AG09309 (cell line): ENCODE measurements around the gene ST3GAL5.

Source experiments
- DNase-seq: peaks from one replicate; pipeline ENCODE4 v3.0.0-alpha.2; 2010; ENCODE audit warnings: low read depth
- H3K4me3 ChIP-seq: 2 replicates; pipeline ENCODE4 v1.5.1; 2011; ENCODE audit warnings: mild to moderate bottlenecking, low read depth, low read length, moderate library complexity; ENCODE audit not compliant: control insufficient read depth
- TF ChIP-seq, protein P1 (sequence below): IDR thresholded peaks from 2 replicates; pipeline ENCODE4 v1.5.1; 2011; ENCODE audit warnings: mild to moderate bottlenecking, low read depth, low read length, inconsistent platforms; ENCODE audit not compliant: insufficient read depth, control insufficient read depth; ENCODE audit errors: missing control alignments

Gene ST3GAL5

DNA sequence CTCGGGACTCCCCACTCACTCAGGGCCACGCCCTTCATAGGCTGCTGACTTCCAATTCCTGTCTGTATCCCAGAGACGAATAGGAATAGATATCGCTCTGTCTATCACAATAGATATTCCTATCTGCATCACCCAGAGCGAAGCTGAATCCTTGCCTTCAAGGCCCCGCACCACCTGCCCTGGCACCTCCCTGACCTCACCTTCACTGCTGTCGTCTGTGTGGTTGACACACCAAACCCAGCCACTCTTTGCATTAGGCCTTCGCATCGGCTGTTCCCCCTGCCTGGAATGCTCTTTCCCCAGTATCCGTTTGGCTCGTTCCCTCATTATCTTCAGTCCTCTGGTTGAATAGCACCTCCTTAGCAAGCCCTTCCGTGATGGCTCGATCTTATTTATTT lies 91.5 kb downstream of the ST3GAL5 start:
- TF ChIP-seq, protein P1, sequence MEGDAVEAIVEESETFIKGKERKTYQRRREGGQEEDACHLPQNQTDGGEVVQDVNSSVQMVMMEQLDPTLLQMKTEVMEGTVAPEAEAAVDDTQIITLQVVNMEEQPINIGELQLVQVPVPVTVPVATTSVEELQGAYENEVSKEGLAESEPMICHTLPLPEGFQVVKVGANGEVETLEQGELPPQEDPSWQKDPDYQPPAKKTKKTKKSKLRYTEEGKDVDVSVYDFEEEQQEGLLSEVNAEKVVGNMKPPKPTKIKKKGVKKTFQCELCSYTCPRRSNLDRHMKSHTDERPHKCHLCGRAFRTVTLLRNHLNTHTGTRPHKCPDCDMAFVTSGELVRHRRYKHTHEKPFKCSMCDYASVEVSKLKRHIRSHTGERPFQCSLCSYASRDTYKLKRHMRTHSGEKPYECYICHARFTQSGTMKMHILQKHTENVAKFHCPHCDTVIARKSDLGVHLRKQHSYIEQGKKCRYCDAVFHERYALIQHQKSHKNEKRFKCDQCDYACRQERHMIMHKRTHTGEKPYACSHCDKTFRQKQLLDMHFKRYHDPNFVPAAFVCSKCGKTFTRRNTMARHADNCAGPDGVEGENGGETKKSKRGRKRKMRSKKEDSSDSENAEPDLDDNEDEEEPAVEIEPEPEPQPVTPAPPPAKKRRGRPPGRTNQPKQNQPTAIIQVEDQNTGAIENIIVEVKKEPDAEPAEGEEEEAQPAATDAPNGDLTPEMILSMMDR: no peak
- no peak for DNase-seq
- H3K4me3 ChIP-seq: no peak overlapping the region

DNA sequence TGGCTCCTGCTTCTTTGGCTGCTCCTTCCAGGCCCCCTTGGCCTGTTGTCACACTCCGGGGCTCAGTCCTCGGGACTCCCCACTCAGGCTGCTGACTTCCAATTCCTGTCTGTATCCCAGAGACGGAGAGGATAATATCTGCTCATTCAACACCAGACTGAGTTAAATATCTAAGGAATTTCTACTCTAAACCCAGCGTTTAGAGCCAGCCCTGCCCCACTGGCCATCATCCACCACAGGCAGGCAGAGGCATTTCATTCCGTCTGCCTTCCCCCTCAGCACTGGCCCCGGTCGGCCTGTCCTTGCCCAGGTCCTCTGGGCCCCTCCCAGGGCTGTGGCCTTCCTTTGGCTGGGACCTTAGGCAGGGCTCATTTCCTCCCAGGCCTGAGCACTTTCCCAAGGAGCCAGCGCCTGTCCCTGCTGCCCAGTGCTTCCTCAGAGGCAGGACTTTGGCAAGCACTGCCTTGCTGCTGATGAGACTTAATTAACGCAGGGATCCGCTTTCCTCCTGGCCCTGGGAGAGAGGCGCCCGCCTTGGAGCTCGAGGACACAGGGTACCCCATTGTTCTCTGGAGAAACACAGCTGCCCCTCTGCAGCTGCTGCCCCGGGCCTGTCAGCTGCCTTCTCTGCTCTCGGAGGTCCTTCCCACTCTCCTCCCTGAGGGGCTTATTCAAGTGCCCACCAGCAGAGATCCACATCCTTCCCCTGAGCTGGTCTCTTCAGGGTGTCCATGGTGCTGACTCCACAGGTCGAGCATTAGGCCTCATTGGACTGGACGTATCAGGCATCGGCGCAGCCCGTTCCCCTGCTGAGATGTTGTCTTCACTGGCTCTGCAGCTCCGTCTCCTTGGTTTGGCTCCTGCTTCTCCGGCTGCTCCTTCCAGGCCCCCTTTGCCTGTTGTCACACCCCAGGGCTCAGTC lies 92.2 kb downstream of the ST3GAL5 start:
- H3K4me3 ChIP-seq: no peak overlapping the region
- TF ChIP-seq, protein P1: no peak
- no peak for DNase-seq

DNA sequence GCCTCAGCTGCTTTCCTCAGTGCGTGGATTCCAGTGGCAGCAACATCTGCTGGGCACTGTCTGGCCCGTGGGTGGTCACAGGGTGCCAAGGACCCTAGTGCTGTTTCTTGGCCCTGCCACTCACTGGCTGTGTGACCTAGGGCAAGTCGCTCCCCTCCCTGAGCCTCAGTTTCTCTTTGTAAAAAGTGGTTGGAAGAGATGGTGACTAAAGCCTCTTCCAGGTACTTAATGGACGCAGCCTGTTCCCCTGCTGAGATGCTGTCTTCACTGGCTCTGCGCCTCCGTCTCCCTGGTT lies 92.8 kb downstream of the ST3GAL5 start:
- TF ChIP-seq, protein P1: no peak
- no peak overlapping the region for H3K4me3 ChIP-seq
- DNase-seq: no peak

DNA sequence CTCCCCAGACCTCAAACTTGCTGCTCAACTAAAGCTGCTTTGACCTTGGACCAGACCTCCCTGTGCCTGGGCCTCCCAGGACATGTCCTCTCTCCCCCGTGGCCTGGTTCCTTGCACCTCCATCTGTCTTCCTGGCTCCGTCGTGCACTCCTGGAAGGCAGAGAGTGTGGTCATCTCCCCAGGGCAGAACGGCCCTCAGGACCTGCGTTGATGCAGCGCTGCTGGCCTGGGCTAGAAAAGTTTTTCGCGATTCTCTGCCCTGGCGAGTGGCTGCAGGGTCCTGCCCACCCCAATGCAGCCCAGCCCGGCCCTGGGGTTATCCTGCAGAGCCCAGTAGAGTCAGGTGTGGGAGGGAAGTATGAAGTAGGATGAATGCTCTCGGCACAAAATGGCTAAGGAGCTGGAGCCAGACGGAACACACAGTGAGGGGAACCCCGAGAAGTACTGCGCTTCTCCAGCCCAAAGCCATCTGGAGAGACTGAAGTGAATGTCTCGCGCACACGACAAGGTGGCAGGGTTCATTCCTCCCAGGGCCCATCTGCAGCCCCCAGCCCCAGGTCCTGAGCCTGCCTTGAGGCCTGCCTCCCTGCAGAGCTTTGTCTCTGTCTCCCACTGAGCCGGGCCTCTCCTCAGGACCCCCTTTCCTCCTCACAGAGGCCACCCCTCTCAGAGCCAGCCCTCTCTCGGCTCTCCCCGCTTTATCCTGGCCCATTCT lies 93.3 kb downstream of the ST3GAL5 start:
- DNase-seq: no peak
- no peak overlapping the region for H3K4me3 ChIP-seq
- TF ChIP-seq, protein P1: no peak

DNA sequence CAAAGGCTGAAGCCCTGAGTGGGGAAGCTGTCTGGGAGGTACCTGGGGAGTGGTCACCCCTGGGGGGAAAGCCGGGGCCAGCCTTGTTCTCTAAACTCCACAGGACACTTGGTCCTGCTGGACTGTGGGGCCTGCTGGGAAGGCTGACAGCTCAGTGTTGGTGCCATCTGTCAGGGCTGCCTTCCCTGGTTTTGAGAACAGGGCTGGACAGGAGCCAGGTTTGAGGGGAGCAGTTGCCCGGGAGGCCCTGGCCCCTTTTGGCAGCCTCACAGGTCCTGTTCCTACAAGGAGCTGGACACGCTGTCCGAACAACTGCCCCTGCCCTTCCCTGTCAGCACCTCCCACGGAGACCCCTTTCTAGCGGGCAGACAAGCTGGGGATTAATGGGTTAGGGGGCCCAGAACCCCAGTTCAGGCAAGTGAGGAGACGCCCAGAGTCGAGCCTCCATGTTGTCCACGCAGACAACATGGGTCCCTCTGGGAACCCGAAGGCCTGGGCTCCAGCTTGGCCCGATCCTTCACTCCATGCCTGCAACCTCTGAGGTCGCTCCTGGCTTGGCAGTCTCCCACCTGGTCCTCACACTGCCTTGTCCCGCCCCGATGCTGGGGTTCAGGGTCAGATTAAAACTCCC lies 94.2 kb downstream of the ST3GAL5 start:
- DNase-seq: no peak
- no peak overlapping the region for H3K4me3 ChIP-seq
- TF ChIP-seq, protein P1: no peak

DNA sequence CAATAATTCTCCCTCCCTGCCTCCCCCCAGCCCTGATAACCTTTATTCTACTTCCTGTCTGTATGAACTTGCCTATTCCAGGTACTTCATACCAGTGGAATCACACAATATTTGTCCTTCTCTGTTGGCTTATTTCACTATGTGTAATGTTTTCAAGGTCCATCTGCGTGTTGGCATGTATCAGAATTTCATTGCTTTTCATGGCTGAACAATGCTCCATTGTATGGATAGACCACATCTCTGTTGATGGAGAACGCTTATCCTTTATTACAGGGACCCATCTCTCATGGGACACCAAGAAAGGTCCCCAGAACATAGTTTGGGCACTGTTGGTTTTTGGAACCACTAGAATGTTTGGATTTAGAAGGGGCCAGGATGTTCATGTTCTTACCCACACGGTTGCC lies 94.8 kb downstream of the ST3GAL5 start:
- no peak overlapping the region for H3K4me3 ChIP-seq
- TF ChIP-seq, protein P1: no peak
- DNase-seq: no peak
